NCI-H2227 (cell line): Measurements from ENCODE around the gene DDHD1.
"Not testable (repeated sequence)": the region's sequence is repeated elsewhere in the genome, so short reads cannot be mapped to it uniquely, and the experiment has no call there.

Source experiments
- DNase-seq: peaks from one replicate; lab custom pipeline; 2025; ENCODE audit not compliant: unreplicated experiment; lab: John Stamatoyannopoulos, UW

DDHD1 gene

DNA sequence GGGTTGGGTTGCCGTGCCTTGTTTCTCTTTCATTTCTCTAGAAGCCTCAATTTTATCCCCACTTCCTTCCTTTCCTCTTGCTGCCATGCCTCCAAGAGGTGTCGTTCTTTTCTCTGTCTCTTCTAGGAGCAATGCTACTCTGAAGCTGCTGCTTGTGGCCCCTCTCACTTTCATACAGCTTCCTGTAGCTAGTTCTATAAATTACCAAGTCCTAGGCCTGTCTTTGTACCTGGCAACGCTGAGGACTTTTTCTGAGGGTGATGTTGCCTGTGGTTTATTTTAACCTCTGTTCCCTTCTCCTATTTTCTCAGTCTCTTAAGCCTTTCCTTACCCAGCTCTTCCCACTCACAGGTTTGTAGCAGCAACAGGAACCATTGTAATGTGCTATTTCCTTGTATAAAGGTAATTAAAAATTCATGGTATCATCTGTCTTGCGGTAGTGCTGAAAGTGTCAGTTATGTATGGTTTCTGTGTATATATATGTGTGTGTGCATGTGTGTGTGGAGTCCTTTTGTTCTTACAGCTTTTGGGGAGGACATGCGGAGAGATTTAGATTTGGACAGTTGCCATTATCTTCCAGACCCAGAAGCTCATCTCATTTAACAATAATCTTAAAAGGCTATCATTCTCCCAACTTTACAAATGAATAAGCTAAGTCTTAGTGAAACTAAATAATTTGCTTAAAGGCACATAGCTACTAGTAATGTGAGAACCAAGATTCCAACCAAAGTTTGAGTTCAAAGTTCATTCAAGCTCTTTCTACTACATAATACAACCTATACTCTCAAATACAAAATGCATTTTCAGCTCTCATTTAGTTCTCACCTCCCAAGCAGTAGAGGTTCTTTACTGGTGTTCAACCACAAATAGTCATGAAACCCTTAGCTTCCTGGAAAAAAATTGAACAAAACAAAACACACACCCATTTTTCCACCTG is 43.8 kb downstream of the DDHD1 start:
- DNase-seq, result peak; percentile 17

DNA sequence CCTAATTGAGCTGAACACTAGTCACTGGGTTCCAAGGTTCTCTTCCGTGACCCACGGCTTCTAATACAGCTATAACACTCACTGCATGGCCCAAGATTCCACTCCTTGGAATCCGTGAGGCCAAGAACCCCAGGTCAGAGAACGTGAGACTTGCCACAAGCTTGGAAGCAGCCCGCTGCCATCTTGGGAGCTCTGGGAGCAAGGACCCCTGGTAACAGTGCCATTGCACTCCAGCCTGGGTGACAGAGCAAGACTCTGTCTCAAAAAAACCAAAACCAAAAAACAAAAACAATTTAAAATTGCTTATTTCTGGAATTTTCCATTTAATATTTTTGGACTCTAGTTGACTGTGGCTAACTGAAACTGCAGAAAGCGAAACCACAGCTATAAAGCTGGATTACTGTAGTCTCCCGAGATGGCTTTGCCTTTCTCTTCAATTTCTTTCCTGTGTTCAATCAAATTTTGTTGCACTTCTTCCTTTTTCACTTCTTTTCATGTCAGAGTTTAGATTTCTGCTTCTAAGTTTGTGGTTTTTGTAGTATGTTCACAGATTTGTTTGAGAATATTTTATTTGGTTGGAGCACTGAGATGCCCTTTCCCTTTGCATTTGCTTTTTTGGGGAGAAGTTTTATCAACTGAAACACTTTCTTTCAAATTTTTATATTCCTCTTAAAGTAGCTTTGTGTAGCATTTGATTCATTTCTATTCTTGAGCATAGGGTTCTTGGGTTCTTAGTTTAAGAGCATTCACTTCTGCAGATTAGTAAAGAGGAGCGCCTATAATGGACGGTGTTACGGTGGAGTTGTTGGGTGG is 44.6 kb downstream of the DDHD1 start:
- DNase-seq, result peak; percentile 37

DNA sequence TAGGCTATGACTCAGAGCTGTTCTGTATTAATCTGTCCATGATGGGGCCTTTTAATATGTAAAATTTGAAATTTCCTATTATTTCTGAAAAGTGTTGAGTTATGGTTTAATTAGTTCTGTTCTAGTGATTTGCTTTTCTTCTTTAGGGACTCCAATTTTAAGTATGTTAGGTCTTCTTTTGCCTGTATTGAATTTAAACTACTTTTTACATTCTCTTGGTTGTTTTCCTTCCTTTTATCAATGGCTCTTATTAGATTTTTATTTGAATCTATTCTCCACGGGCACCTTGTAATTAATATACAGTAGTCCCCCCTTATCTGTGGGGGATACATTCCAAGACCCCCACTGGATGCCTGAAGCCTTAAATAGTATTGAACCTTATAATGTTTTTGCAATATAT is 46.4 kb downstream of the DDHD1 start:
- DNase-seq, result no peak

DNA sequence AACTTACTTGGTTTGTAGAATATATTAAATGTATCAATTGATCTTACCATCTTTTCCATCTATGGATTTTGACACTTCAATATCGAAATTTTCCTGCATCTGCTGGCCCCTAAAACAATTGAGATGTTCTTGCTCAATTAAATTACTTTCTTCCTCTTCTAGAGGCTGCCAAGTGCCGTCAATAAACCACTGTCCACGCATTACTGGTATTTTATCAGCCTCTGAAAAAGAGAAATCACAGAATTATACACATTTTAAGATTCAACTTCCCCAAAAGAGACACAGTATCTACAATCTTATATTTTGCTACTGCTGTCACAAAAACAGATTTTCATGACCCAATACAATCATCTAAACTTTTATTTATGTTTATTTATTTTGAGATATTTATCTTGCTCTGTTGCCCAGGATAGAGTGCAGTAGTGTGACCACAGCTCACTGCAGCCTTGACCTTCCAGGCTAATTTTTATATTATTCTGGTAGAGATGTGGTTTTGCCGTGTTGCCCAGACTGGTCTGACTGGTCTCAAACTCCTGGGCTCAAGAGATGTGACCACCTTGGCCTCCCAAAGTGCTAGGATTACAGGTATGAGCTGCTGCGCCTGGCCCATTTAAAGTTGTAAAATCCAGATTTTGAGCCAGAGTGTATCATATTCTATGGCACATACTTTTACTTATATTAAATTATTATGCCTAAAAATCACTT is 49.3 kb downstream of the DDHD1 start:
- DNase-seq, result no peak

DNA sequence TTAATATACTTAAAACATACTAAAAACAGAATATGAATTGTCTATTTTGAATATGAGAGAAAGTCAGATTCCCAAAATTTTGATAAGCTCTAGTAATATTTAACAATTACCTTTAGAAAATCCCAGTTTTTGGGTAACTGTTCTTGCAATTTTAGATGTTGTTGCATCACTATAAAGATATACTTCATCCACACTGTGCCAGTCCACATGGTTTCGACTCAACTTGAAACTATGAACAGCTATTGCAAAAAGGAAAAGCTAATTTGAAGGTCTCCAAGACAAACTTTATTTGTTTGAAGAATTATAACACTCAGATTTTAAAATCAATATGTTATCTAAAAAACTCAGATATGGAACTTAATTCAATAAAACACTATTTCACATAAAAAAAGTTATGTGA is 59.9 kb downstream of the DDHD1 start:
- no peak for DNase-seq

DNA sequence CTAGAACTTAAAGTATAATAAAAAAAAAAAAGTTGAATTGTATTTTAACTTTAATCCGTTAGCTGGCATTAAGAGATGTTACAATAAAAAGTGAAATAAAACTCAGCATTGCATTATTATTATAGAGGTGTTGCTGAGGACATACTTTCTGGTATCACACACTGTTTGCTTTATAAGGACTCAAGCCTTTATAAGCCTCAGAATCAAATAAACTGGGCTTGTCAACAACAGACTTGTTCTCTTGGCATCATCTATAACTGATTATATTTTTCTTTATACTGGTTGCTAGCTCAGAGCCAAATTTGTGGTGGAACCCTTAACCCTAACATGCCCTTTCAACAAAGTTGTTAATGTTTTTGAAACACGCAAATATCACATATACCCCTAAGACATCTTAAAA is 62.3 kb downstream of the DDHD1 start:
- DNase-seq, result no peak

DNA sequence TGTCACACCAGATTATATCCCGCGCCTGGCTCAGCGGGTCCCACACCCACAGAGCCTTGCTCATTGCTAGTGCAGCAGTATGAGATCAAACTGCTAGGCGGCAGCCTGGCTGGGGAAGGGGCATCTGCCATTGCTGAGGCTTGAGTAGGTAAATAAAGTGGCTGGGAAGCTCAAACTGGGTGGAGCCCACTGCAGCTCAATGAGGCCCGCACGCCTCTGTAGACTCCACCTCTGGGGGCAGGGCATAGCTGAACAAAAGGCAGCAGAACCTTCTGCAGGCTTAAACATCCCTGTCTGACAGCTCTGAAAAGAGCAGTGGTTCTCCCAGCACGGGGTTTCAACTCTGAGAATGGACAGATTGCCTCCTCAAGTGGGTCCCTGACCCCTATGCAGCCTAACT is 68.2 kb downstream of the DDHD1 start:
- not testable (repeated sequence) for DNase-seq

DNA sequence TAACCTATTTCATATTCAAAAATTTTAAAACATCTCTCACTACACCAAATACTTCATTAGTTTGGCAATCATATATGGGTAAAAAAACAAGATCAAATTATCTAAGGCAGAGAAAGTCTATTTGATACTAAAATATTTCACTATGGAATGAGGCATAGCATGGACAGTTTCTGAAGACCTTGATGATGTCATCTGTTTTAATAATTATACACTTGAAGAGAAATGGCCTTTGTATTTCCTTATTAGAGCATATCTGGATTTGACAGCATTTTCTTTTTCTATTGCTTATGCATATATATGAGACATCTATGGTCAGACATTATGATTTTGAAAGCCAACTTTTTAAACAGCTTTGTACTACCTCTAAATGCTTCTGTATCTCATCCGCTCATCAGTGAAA is 88.6 kb downstream of the DDHD1 start:
- no peak for DNase-seq

DNA sequence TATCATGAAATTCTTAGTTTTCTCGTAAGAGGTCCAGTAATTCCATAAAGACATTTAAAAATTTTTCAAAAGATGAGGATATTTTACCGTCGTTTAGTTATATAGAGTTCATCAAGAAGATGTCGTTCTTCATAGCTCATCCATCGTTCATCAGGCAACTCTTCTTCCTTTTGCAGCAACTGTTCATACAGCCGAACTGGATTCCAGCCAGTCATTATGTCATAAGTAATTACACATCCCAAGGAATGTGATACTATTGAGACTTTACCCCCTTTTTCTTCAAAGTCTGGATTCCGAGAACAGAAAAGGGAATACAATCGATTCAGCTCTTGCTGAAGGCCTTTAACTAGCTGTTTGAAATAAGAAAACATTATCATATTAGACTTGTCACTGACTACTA is 90.3 kb downstream of the DDHD1 start:
- DNase-seq, result no peak

DNA sequence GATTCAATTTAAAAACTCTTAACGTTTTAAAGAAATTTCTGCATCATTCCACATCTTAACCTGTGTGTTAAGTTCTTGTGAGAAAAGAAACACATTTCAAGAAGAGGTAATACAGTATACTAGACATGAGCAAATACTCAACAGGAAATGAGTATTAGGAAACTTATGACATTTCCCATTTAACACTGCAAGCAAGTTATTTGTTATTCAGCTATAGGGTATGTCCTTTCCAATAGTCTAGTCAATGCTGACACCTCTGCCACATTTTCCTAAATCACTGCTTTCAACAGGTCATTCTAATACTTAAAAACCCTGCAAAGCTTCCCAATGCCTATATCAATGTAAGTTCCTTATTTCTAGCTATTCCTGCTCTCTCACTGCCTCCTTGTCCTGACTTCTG is 93.1 kb downstream of the DDHD1 start:
- DNase-seq, result no peak

DNA sequence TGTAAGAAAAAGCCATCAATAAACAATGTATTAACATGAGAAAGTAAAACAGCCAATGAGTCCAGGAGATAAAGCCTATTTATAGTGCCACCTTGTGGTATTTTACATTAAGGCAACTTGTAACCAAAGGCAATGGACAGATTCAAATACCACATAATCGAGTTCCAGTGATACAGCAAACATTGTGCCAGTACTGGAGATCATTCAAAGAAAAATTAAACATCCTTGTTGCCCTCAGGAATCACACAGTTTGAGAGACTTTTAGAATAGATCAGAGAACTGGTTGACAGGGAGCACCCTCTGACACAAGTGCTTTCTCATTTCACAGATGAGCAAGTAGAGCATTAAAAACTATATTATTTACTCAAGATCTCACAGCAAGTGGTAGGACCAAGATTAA is 98.1 kb downstream of the DDHD1 start:
- DNase-seq, result peak; percentile 52

DNA sequence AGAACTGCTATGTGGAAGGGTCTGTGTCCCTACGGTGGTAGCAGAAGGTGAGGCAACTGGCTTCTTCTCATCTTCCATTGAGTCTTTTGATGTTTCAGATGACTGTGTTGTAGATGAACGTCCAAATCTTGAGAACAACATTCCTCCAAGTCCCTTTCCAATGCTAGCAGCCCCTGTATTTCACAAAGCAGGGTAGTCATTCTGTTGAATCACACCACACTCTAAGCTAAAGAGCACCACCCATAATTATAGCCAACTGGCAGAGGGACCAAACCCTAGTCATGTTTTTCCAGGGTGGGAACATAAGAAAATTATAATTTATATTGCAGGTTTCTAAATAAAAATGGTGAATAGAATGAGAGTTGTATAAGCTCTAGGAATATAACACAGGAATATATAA is 98.7 kb downstream of the DDHD1 start:
- no peak for DNase-seq

DNA sequence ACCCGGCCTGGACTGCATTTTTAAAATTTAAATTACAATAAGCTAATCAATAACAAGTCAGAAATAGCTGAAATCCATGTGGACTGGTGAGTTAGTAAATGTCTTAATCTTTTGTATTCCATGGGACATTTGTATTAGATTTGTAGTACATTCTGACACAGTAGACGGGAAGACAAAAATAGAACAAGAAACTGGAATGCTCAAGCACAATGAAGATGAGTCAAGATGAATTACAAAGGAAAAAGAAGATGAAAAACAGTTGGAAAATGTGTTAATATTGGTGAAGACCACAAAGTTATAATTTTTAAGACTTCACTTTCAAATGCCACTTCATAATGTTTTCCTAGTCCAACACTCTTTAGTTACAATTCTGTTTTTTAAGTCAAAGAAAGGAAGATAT is 104.5 kb downstream of the DDHD1 start:
- DNase-seq, result no peak

DNA sequence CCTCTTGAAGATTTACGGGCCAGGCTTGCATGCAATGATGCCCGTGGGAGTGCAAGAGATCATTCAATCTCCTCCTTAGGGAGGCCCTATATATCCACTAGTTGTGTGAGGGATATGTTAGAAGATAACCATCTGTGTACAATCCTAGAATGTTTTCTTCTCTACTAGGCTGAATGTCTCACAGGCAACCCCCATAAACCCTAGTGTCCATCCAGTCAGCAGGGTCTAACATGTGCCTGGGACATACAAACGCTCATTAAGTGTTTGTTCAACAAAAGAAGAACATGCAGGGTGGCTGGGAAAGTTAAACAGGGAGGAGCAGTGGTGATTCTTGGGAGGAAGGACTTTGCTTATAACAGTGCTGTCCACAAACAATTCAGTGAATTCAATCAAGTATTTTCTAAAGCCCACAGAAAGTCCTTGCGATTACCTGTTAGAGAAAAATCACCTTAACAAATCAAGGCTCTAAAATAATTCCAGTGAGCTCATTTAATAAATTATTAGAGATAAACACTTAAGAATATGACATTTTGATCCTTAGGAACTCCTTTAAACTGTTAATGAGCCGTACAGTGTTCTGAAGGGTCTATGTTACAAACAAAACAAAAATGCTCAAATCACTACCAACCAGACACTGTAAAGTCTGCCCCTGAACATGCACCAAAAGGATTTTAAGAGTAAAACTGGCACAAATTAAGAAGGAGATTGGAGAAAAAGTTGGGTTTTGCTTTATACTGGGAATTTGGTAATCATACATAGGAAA is 105.6 kb downstream of the DDHD1 start:
- no peak for DNase-seq

DNA sequence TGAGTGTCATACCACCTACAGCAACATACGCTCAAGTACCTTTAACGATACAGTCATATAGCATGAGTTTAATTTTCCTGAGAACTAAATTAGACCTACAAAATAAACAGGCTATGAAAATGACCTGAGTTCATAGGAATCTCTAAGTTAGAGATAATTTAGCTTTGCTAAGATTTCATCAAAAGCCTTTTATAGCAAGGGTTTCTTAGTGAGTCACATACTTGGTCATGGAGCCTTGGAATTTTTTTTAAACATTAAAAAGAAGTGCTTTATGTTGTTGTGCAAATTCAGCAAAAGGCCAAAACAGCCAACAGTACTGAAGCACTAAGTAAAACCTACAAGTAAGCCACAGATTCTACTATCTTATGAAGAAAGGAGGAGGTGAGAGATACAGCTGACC is 108.6 kb downstream of the DDHD1 start:
- no peak for DNase-seq

DNA sequence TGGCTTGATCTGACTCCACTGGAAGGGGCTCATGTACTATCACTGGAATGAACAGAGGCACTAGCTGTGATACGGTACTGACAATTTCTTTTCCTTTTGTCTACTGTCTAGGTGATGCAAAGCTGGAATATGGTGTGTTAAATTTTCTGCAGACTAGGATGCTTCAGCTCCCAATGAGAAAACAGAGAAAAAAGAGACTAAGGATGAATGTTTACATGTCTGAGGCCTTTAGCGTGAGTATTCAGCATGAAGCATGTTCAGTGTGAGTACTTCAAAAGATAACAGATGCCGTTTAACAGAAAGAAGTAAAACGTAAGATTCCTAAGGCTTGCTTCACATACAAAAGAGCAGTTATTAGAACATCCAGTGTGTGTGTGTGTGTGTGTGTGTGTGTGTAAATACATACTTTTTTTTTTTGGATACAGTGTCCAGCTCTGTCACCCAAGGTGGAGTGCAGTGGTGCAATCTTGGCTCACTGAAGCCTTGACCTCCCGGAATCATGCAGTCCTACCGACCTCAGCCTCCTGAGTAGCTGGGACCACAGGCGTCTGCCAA is 110.0 kb downstream of the DDHD1 start:
- DNase-seq, result no peak

DNA sequence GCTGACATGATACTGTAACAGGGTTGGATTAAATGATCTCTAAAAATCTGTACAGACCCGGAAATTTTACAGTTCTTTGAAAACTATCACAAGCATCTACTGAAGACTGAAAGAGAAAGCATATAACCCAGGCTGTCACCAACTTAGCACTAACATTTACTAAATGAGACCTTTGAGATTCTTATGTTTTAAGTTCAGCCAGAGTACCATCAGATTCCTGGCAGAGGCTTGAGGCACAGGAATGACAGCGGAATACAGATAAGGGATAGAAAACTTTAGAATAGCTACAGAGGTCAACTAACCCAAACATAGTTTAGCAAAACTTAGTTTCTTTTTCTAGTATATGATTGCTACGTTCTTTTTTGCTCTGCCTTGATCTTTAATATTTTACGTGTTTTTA is 110.6 kb downstream of the DDHD1 start:
- DNase-seq, result no peak

DNA sequence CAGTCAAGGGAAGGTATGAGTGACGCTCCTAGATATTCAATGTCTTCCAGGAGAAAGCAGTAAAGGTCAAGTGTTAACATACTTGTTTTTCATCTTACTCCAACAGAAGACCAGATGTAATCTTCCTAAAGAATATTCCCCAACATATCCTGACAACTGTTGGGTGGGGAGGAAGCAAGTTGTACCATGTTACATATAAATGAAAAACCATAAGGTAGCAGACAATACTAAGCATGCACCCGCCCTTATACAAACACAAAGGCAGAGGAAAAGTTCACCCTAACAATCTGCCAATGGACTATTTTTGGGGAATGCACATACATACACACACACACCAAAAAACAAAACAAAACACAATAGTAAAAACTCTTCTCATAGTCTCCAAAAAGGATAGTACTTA is 112.1 kb downstream of the DDHD1 start:
- DNase-seq, result no peak

DNA sequence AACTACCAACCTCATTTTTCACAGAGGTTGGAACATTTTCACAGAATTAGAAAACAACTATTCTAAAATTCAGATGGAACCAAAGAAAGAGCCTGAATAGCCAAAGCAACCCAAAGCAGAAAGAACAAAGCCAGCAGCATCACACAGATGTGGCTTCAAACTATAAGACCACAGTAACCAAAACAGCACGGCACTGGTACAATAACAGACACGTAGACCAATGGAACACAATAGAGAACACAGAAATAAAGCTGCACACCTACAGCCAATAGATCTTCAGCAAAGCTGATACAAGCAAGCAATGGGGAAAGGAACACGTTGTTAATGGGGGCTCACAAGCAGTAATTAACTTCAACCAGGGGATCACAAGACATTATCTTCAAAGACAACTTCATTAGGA is 114.5 kb downstream of the DDHD1 start:
- no peak for DNase-seq

DNA sequence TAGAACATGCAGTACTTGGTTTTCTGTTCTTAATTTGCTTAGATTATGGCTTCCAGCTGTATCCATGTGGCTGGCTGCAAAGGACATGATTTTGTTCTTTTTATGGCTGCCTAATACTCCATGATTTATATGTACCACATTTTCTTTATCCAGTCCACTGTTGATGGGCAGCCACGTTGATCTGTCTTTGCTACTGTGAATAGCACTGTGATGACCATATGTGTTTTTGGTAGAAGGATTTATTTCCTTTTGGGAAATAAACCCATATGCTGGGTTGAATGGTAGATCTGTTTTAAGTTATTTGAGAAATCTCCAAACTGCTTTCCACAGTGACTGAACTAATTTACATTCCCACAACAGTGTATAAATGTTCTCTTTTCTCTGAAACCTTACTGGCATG is 116.1 kb downstream of the DDHD1 start:
- no peak for DNase-seq
